ENCODE results near the gene DMRTB1.

DNA sequence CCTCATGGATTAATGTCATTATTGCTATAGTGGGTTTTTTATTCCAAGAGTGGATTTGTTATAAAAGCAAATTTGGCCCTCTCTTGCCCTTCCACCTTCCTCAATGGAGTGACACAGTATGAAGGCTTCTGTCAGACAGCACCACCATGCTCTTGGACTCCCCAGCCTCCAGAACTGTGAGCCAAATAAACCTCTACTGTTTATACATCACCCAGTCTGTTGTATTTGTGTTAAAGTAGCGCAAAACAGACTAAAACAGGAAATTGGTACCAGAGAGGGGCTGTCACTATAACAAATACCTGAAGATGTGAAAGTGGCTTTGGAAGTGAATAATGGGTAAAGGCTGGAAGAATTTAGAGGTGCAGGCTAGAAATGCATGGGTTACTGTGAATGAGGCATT is 38.0 kb upstream of the DMRTB1 start:
- TF ChIP-seq, protein P1, sequence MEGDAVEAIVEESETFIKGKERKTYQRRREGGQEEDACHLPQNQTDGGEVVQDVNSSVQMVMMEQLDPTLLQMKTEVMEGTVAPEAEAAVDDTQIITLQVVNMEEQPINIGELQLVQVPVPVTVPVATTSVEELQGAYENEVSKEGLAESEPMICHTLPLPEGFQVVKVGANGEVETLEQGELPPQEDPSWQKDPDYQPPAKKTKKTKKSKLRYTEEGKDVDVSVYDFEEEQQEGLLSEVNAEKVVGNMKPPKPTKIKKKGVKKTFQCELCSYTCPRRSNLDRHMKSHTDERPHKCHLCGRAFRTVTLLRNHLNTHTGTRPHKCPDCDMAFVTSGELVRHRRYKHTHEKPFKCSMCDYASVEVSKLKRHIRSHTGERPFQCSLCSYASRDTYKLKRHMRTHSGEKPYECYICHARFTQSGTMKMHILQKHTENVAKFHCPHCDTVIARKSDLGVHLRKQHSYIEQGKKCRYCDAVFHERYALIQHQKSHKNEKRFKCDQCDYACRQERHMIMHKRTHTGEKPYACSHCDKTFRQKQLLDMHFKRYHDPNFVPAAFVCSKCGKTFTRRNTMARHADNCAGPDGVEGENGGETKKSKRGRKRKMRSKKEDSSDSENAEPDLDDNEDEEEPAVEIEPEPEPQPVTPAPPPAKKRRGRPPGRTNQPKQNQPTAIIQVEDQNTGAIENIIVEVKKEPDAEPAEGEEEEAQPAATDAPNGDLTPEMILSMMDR (conservative IDR thresholded peaks at IDR 0.05; ENCODE audit: low read depth, low read length), result no peak
- no peak for TF ChIP-seq EZH2 (IDR thresholded peaks at IDR 0.05; ENCODE audit: borderline replicate concordance, low read depth, low read length, poor library complexity, severe bottlenecking)
